GM18520 (cell line): ENCODE measurements around the gene SEMA5A.

Experiments used
- ATAC-seq: cut with Tn5 transposase; IDR thresholded peaks from one replicate; pipeline ENCODE4 v1.9.1; 2021; ENCODE audit not compliant: unreplicated experiment

SEMA5A gene

GRCh38 chr5:9284781-9285307 is 261.0 kb downstream of the SEMA5A start:
- ATAC-seq: no peak

GRCh38 chr5:9284272-9284671 is 261.6 kb downstream of the SEMA5A start:
- ATAC-seq: no peak

- ATAC-seq: no peak
These were observed 262.4 kb downstream of the SEMA5A start for GRCh38 chr5:9283473-9283872.

GRCh38 chr5:9283021-9283420 is 262.9 kb downstream of the SEMA5A start:
- no peak for ATAC-seq

GRCh38 chr5:9282211-9282610 is 263.7 kb downstream of the SEMA5A start:
- no peak for ATAC-seq

GRCh38 chr5:9279774-9280173 is 266.1 kb downstream of the SEMA5A start:
- no peak for ATAC-seq

- ATAC-seq: no peak
These were observed 266.8 kb downstream of the SEMA5A start for GRCh38 chr5:9278921-9279603.

- no peak for ATAC-seq
These were observed 276.9 kb downstream of the SEMA5A start for GRCh38 chr5:9269014-9269413.

GRCh38 chr5:9268226-9268625 is 277.6 kb downstream of the SEMA5A start:
- ATAC-seq: no peak

- ATAC-seq: no peak
These were observed 280.2 kb downstream of the SEMA5A start for GRCh38 chr5:9265441-9266287.

- no peak for ATAC-seq
These were observed 281.6 kb downstream of the SEMA5A start for GRCh38 chr5:9264301-9264700.

GRCh38 chr5:9263656-9264055 is 282.2 kb downstream of the SEMA5A start:
- ATAC-seq: no peak

- ATAC-seq: no peak
These were observed 294.4 kb downstream of the SEMA5A start for GRCh38 chr5:9251379-9251980.

GRCh38 chr5:9249231-9249630 is 296.6 kb downstream of the SEMA5A start:
- no peak for ATAC-seq

- no peak for ATAC-seq
These were observed 300.8 kb downstream of the SEMA5A start for GRCh38 chr5:9245071-9245470.

GRCh38 chr5:9244417-9244816 is 301.5 kb downstream of the SEMA5A start:
- no peak for ATAC-seq

- no peak for ATAC-seq
These were observed 304.2 kb downstream of the SEMA5A start for GRCh38 chr5:9241479-9242305.

GRCh38 chr5:9240431-9240830 is 305.4 kb downstream of the SEMA5A start:
- ATAC-seq: no peak

GRCh38 chr5:9239626-9240025 is 306.2 kb downstream of the SEMA5A start:
- ATAC-seq: no peak

- ATAC-seq: no peak
These were observed 306.8 kb downstream of the SEMA5A start for GRCh38 chr5:9239071-9239470.

- no peak for ATAC-seq
These were observed 312.2 kb downstream of the SEMA5A start for GRCh38 chr5:9233712-9234111.
